Liver (tissue), 9 donors: Measurements from ENCODE around the gene DMXL2. TPM values are rescaled to one million over a fixed set of nuclear protein-coding genes. Genes with fewer than 3 reads are reported as not detected.

Source experiments
- DNase-seq: peaks from one replicate; pipeline ENCODE4 v3.0.0-alpha.2; 2017; ENCODE audit warnings: low spot score
- H3K27ac ChIP-seq, 2 donors: one replicate each; pipeline ENCODE4 v1.7.0; 2013; ENCODE audit warnings: inconsistent platforms in 2 of 2, low read length in 2 of 2, control low read depth in 1 of 2, low read depth in 1 of 2, mild to moderate bottlenecking in 1 of 2
- H3K27me3 ChIP-seq, 4 donors: one replicate each; pipeline versions ENCODE4 v1.6.1 to v1.7.0; 2013; ENCODE audit warnings: low read length in 3 of 4, inconsistent platforms in 1 of 4, mild to moderate bottlenecking in 1 of 4, moderate library complexity in 1 of 4; ENCODE audit not compliant: control insufficient read depth in 4 of 4, insufficient read depth in 4 of 4
- H3K36me3 ChIP-seq, 4 donors: one replicate each; pipeline versions ENCODE4 v1.6.1 to v1.7.0; 2013; ENCODE audit warnings: low read length in 3 of 4, mild to moderate bottlenecking in 3 of 4, low read depth in 1 of 4, moderate library complexity in 1 of 4; ENCODE audit not compliant: control insufficient read depth in 4 of 4, insufficient read depth in 3 of 4
- H3K4me1 ChIP-seq, 4 donors: one replicate each; pipeline versions ENCODE4 v1.6.1 to v1.7.0; 2013; ENCODE audit warnings: low read length in 3 of 4, mild to moderate bottlenecking in 3 of 4, moderate library complexity in 1 of 4; ENCODE audit not compliant: control insufficient read depth in 4 of 4, insufficient read depth in 4 of 4
- H3K4me3 ChIP-seq, 3 donors: one replicate each; pipeline versions ENCODE4 v1.6.1 to v1.7.0; 2013; ENCODE audit warnings: low read length in 3 of 3, control low read depth in 1 of 3, low read depth in 1 of 3, mild to moderate bottlenecking in 1 of 3
- H3K9ac ChIP-seq, 2 donors: one replicate each; pipeline ENCODE4 v1.7.0; 2013; ENCODE audit warnings: low read length in 2 of 2, mild to moderate bottlenecking in 2 of 2, moderate library complexity in 2 of 2, control low read depth in 1 of 2, low read depth in 1 of 2
- H3K9me3 ChIP-seq, 4 donors: one replicate each; pipeline versions ENCODE4 v1.6.1 to v1.7.0; 2013; ENCODE audit warnings: low read length in 3 of 4; ENCODE audit not compliant: control insufficient read depth in 4 of 4
- ATF3 ChIP-seq: IDR thresholded peaks from 2 replicates; pipeline ENCODE4 v1.6.1; 2016; ENCODE audit warnings: antibody characterized with exemption
- EGR1 ChIP-seq, 2 donors: IDR thresholded peaks; 2 replicates each; pipeline ENCODE4 v1.6.1; 2016 to 2018; ENCODE audit warnings: antibody characterized with exemption in 2 of 2, low read depth in 2 of 2
- FOXA1 ChIP-seq: IDR thresholded peaks from 2 replicates; pipeline ENCODE4 v1.6.1; 2016; ENCODE audit warnings: antibody characterized with exemption
- FOXA2 ChIP-seq: IDR thresholded peaks from 2 replicates; pipeline ENCODE4 v1.6.1; 2016; ENCODE audit warnings: antibody characterized with exemption
- GABPA ChIP-seq, 2 donors: IDR thresholded peaks in 1 of 2; conservative IDR thresholded peaks in 1 of 2; 2 replicates each; pipeline ENCODE4 v1.6.1; 2016; ENCODE audit warnings: antibody characterized with exemption in 2 of 2, mild to moderate bottlenecking in 1 of 2, moderate library complexity in 1 of 2
- HNF4A ChIP-seq, 2 donors: conservative IDR thresholded peaks; 2 replicates each; pipeline ENCODE4 v1.6.1; 2016; ENCODE audit warnings: antibody characterized with exemption in 2 of 2, mild to moderate bottlenecking in 2 of 2
- HNF4G ChIP-seq: IDR thresholded peaks from 2 replicates; pipeline ENCODE4 v1.6.1; 2016; ENCODE audit warnings: antibody characterized with exemption
- JUND ChIP-seq, 2 donors: IDR thresholded peaks; 2 replicates each; pipeline ENCODE4 v1.6.1; 2016; ENCODE audit warnings: antibody characterized with exemption in 2 of 2
- MAX ChIP-seq: IDR thresholded peaks from 2 replicates; pipeline ENCODE4 v1.6.1; 2016; ENCODE audit warnings: antibody characterized with exemption
- NR2F2 ChIP-seq: IDR thresholded peaks from 2 replicates; pipeline ENCODE4 v1.6.1; 2016; ENCODE audit warnings: antibody characterized with exemption
- RAD21 ChIP-seq, 2 donors: IDR thresholded peaks; 2 replicates each; pipeline ENCODE4 v1.6.1; 2016; ENCODE audit warnings: antibody characterized with exemption in 2 of 2, mild to moderate bottlenecking in 2 of 2
- REST ChIP-seq: IDR thresholded peaks from 2 replicates; pipeline ENCODE4 v1.6.1; 2016; ENCODE audit warnings: antibody characterized with exemption, mild to moderate bottlenecking
- RXRA ChIP-seq, 2 donors: IDR thresholded peaks; 2 replicates each; pipeline ENCODE4 v1.6.1; 2017 to 2018; ENCODE audit warnings: antibody characterized with exemption in 2 of 2, mild to moderate bottlenecking in 1 of 2
- SP1 ChIP-seq: IDR thresholded peaks from 2 replicates; pipeline ENCODE4 v1.6.1; 2018; ENCODE audit warnings: antibody characterized with exemption, mild to moderate bottlenecking
- YY1 ChIP-seq: IDR thresholded peaks from 2 replicates; pipeline ENCODE4 v1.6.1; 2016; ENCODE audit warnings: antibody characterized with exemption, mild to moderate bottlenecking
- ZBTB33 ChIP-seq: IDR thresholded peaks from 2 replicates; pipeline ENCODE4 v1.6.1; 2016; ENCODE audit warnings: antibody characterized with exemption
- WGBS: extraction: QIAGEN DNeasy Blood & Tissue Kit; methylation state at CpG from one replicate; pipeline ENCODE4 v1.1.7; 2013; 5-methylcytosine and 5-hydroxymethylcytosine counted together
- polyA plus RNA-seq, 2 donors: library from polyadenylated mRNA; stranded (reverse) in 1 of 2; unstranded in 1 of 2; fragments of 200-250 nt in 1 of 2; fragments of >200 nt in 1 of 2; fragmentation: Nextera tagmentation in 1 of 2; extraction: Ambion mirVana in 1 of 2; gene quantifications; one replicate each; pipeline versions ENCODE4 v1.2.1 to v1.2.3, GENCODE V29; 2013 to 2015
- total RNA-seq, 2 donors: library from RNA; depleted of rRNA; stranded (reverse); fragments of >200 nt; gene quantifications; one replicate each; pipeline ENCODE4 v1.2.3, GENCODE V29; 2014
- TF ChIP-seq, protein P1 (sequence below): fragments of 150-350 bp; IDR thresholded peaks from 2 replicates; pipeline ENCODE4 v1.5.1; 2017; ENCODE audit warnings: improper control_type of control experiment, low read depth, low read length; ENCODE audit not compliant: missing input control
- donor health status: healthy.
- donor health status: healthy.
- donor health status: healthy.
- donor health status: healthy.
- donor health status: healthy.

Gene DMXL2
- total and polyA plus RNA-seq, 4 donors = 3.4 to 58.5 (median 17.6) TPM

DNA sequence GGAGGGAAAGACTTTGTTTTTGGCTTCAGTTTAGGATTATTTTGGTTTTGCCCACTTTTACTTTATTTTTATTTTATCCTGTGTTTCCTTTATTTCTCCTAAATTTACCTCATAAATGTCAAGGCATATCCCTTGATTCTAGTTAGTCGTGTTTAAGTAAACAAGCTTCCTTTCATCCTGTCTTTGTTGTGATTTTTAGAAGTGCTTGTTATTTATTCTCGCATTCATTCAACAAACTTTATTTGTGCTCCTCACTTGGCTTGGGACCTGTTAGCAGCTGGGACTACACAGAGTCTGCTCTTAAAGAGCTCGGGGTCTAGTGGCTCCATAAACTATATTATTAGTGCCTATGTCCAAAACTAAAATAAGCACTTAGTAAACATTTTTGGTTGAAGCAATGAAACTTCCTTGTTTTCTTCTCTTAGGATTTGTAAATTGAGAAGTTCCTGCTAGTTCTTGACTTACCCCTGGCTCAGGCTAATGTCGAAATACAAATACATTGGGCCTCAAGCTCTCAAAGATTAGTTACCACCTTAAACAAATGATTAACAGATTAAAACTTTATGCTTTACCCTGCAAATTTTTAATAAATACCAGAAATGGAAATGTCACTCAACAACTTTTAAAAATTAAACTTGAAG lies 19.0 kb upstream of the DMXL2 start:
- 72% methylated on average over 4 of the region's 4 CpGs for WGBS

DNA sequence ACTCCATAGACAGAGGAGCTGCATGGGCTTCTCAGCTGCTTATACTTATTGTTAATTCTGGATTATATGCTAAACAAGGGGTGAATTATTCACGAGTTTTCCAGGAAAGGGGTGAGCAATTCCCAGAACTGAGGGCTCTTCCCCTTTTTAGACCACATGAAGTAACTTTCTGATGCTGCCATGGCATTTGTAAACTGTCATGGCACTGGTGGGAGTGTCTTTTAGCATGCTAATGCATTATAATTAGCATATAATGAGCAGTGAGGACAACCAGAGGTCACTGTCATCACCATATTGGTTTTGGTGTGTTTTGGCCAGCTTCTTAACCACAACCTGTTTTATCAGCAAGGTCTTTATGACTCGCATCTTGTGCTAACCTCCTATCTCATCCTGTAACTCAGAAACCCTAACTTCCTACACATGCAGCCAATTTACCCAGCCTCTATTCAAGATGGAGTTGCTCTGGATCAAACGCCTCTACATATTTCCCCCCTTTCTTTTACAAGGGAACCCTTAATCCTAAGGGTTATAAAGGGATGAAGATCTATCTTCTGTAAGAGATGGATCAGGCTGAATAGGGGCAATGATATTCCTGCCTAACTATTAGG lies 12.1 kb upstream of the DMXL2 start:
- Histone ChIP-seq H3K27ac (no peak overlapping the region), H3K36me3 (no peaks in the 10 kb centered on the region), H3K9ac (no peak overlapping the region), H3K9me3 (no peaks in the 10 kb centered on the region), H3K27me3 (no peaks in the 10 kb centered on the region), H3K4me1 (no peaks in the 10 kb centered on the region), H3K4me3 (no peak overlapping the region)
- no peak for DNase-seq
- WGBS = 70% methylated on average over 3 of the region's 3 CpGs
- TF ChIP-seq RAD21 (IDR thresholded peaks at IDR 0.05) = no peak
- no peak for TF ChIP-seq NR2F2
- TF ChIP-seq JUND (IDR thresholded peaks at IDR 0.05) = no peak
- no peak for TF ChIP-seq ATF3
- TF ChIP-seq REST = no peak
- no peak for TF ChIP-seq FOXA1
- no peak for TF ChIP-seq YY1
- TF ChIP-seq ZBTB33 = no peak
- TF ChIP-seq HNF4A (conservative IDR thresholded peaks at IDR 0.05) = no peak
- no peak for TF ChIP-seq RXRA (IDR thresholded peaks at IDR 0.05)
- TF ChIP-seq FOXA2 = no peak
- TF ChIP-seq SP1 = no peak
- TF ChIP-seq, protein P1, sequence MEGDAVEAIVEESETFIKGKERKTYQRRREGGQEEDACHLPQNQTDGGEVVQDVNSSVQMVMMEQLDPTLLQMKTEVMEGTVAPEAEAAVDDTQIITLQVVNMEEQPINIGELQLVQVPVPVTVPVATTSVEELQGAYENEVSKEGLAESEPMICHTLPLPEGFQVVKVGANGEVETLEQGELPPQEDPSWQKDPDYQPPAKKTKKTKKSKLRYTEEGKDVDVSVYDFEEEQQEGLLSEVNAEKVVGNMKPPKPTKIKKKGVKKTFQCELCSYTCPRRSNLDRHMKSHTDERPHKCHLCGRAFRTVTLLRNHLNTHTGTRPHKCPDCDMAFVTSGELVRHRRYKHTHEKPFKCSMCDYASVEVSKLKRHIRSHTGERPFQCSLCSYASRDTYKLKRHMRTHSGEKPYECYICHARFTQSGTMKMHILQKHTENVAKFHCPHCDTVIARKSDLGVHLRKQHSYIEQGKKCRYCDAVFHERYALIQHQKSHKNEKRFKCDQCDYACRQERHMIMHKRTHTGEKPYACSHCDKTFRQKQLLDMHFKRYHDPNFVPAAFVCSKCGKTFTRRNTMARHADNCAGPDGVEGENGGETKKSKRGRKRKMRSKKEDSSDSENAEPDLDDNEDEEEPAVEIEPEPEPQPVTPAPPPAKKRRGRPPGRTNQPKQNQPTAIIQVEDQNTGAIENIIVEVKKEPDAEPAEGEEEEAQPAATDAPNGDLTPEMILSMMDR = no peak

More for the DNA sequence above, 19.0 kb upstream of the DMXL2 start:
- peaks cover 0 to 7% (median 3%) of the 10 kb centered on the region in 4 donors for H3K4me1 ChIP-seq
- no peak overlapping the region for H3K4me3 ChIP-seq
- H3K27me3 ChIP-seq = no peaks in the 10 kb centered on the region
- no peaks in the 10 kb centered on the region for H3K9me3 ChIP-seq
- TF ChIP-seq HNF4G (no peak), SP1 (no peak), FOXA2 (no peak), ATF3 (no peak), MAX (no peak), RXRA (IDR thresholded peaks at IDR 0.05) (no peak), FOXA1 (no peak), JUND (IDR thresholded peaks at IDR 0.05) (no peak), YY1 (no peak), RAD21 (IDR thresholded peaks at IDR 0.05) (no peak), GABPA (IDR thresholded peaks at IDR 0.05 in 1 of 2, conservative IDR thresholded peaks at IDR 0.05 in 1 of 2) (no peak), NR2F2 (no peak), EGR1 (IDR thresholded peaks at IDR 0.05; ENCODE audit: low read depth in 2 of 2) (no peak), HNF4A (conservative IDR thresholded peaks at IDR 0.05) (no peak), ZBTB33 (no peak)
- no peak overlapping the region for H3K9ac ChIP-seq
- no peak for DNase-seq
- H3K27ac ChIP-seq = no peak overlapping the region
- no peaks in the 10 kb centered on the region for H3K36me3 ChIP-seq
